Left lung (tissue), 10 donors: Measurements from ENCODE around the gene GREB1. TPM values are rescaled to one million over a fixed set of nuclear protein-coding genes. Genes with fewer than 3 reads are reported as not detected.

Source experiments
- ATAC-seq: fragments of 200-7000 bp; cut with Tn5 transposase; one replicate; pipeline ENCODE4 v1.9.1; 2020; ENCODE audit warnings: moderate library complexity
- DNase-seq, 4 donors: peaks; one replicate each; pipeline ENCODE4 v3.0.0-alpha.2; 2013 to 2020
- H3K27ac ChIP-seq, 2 donors: fragments of 200-600 bp; sonication (generic) in 1 of 2; one replicate each; pipeline versions ENCODE4 v1.5.0 to v1.8.0; 2020 to 2021
- H3K27me3 ChIP-seq, 2 donors: fragments of 200-600 bp; sonication (generic) in 1 of 2; one replicate each; pipeline versions ENCODE4 v1.5.0 to v1.8.0; 2020 to 2021
- H3K36me3 ChIP-seq, 2 donors: fragments of 200-600 bp; sonication (generic) in 1 of 2; one replicate each; pipeline versions ENCODE4 v1.5.0 to v1.8.0; 2020 to 2021
- H3K4me1 ChIP-seq, 2 donors: fragments of 200-600 bp; one replicate each; pipeline ENCODE4 v1.8.0; 2021
- H3K4me3 ChIP-seq, 2 donors: fragments of 200-600 bp; sonication (generic) in 1 of 2; one replicate each; pipeline versions ENCODE4 v1.5.0 to v1.8.0; 2020 to 2021; ENCODE audit warnings: mild to moderate bottlenecking in 1 of 2
- H3K9me3 ChIP-seq, 2 donors: fragments of 200-600 bp; sonication (generic) in 1 of 2; one replicate each; pipeline versions ENCODE4 v1.5.0 to v1.8.0; 2020 to 2021
- CTCF ChIP-seq, 2 donors: fragments of 200-600 bp; sonication (generic) in 1 of 2; IDR thresholded peaks; one replicate each; pipeline versions ENCODE4 v1.5.0 to v1.8.0; 2021; ENCODE audit warnings: antibody characterized with exemption in 2 of 2
- intact Hi-C, 2 donors: fragments of 100-400 bp; cut with DNase I; formaldehyde crosslinking; loops; one replicate each; pipeline versions ENCODE4 v1.11.2 to v1.14.2; 2022
- polyA plus RNA-seq, 6 donors: library from polyadenylated mRNA; unstranded; fragments of 120-200 nt; gene quantifications; one replicate each; pipeline ENCODE4 v1.2.1, GENCODE V29; 2013; ENCODE audit not compliant: insufficient read length in 6 of 6
- total RNA-seq, 2 donors: library from RNA; stranded (reverse); fragmentation: NEBNext Ultra II Directional; extraction: Animal tissue kit (Norgen Biotek cat#: 25700); gene quantifications; one replicate each; pipeline ENCODE4 v1.2.1, GENCODE V29; 2021
- donor health status: DM: no; HTN: yes; CAD: no.
- donor health status: DM: no; HTN: no; CAD: no.

The GREB1 gene
- total and polyA plus RNA-seq, 8 donors: 1.6 to 19.1 (median 12.7) TPM

GRCh38 chr2:11516984-11517648 lies 16.7 kb upstream of the GREB1 start:
- H3K27me3 ChIP-seq: no peaks in the 10 kb centered on the region
- H3K4me1 ChIP-seq: no peaks in the 10 kb centered on the region
- no peak for TF ChIP-seq CTCF (IDR thresholded peaks at IDR 0.05)
- no peak overlapping the region for H3K27ac ChIP-seq
- intact Hi-C loops: no loop called here
- ATAC-seq (no peak), DNase-seq (no peak)
- no peak overlapping the region for H3K4me3 ChIP-seq
- H3K36me3 ChIP-seq: no peaks in the 10 kb centered on the region
- H3K9me3 ChIP-seq: no peaks in the 10 kb centered on the region

- no peak for TF ChIP-seq CTCF (IDR thresholded peaks at IDR 0.05)
- Histone ChIP-seq H3K4me1 (no peaks in the 10 kb centered on the region), H3K27ac (no peak overlapping the region), H3K36me3 (no peaks in the 10 kb centered on the region), H3K27me3 (no peaks in the 10 kb centered on the region), H3K9me3 (no peaks in the 10 kb centered on the region), H3K4me3 (no peak overlapping the region)
- ATAC-seq (no peak), DNase-seq (no peak)
- intact Hi-C loops: no loop called here
Observed at GRCh38 chr2:11517906-11518305, 15.9 kb upstream of the GREB1 start.

GRCh38 chr2:11520092-11520693 lies 13.7 kb upstream of the GREB1 start:
- H3K4me3 ChIP-seq: no peak overlapping the region
- intact Hi-C loops: no loop called here
- ATAC-seq (no peak), DNase-seq (no peak)
- TF ChIP-seq CTCF (IDR thresholded peaks at IDR 0.05): no peak
- no peaks in the 10 kb centered on the region for H3K36me3 ChIP-seq
- no peaks in the 10 kb centered on the region for H3K9me3 ChIP-seq
- H3K27me3 ChIP-seq: no peaks in the 10 kb centered on the region
- no peak overlapping the region for H3K27ac ChIP-seq
- no peaks in the 10 kb centered on the region for H3K4me1 ChIP-seq

- Histone ChIP-seq H3K4me3 (no peak overlapping the region), H3K4me1 (no peaks in the 10 kb centered on the region), H3K36me3 (no peaks in the 10 kb centered on the region), H3K27me3 (no peaks in the 10 kb centered on the region), H3K27ac (no peak overlapping the region), H3K9me3 (no peaks in the 10 kb centered on the region)
- DNase-seq (no peak), ATAC-seq (no peak)
- intact Hi-C loops: no loop called here
- TF ChIP-seq CTCF (IDR thresholded peaks at IDR 0.05): no peak
Observed at GRCh38 chr2:11521775-11522174, 12.1 kb upstream of the GREB1 start.

GRCh38 chr2:11524470-11524869 lies 9.4 kb upstream of the GREB1 start:
- intact Hi-C loops: no loop called here
- no peak for TF ChIP-seq CTCF (IDR thresholded peaks at IDR 0.05)
- Histone ChIP-seq H3K4me1 (no peaks in the 10 kb centered on the region), H3K9me3 (no peaks in the 10 kb centered on the region), H3K4me3 (no peak overlapping the region), H3K27ac (no peak overlapping the region), H3K36me3 (no peaks in the 10 kb centered on the region), H3K27me3 (peaks cover 0 to 5% of the 10 kb centered on the region in 2 donors)
- DNase-seq: no peak
- no peak for ATAC-seq
